HG02623 (cell line): Measurements from ENCODE around the gene BTC.
"Not testable (repeated sequence)": the region's sequence is repeated elsewhere in the genome, so short reads cannot be mapped to it uniquely, and the experiment has no call there.

ENCODE experiments used
- ATAC-seq: cut with Tn5 transposase; IDR thresholded peaks from one replicate; pipeline ENCODE4 v1.9.1; 2021; ENCODE audit warnings: moderate library complexity; ENCODE audit not compliant: unreplicated experiment

The BTC gene

GRCh38 chr4:74758551-74759145 lies 35.7 kb downstream of the BTC start:
- ATAC-seq = no peak

DNA sequence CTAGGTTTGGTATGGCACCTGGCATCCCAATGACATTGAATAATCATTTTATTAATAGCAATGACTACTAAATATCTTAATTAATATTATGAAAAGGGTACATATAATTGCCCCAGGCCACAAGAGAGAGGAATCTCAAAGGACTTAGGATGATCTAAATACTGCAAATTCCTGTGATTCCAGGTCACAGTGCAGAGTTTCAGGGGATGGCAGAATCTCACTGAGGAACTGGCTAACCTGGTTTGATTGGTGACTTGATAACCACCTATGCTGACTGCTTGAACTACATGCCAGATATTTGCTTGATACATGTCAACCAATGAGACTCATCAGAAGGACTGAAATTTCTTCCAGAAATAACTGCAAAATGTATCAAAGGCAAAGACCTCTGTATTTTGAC lies 37.2 kb downstream of the BTC start:
- ATAC-seq = no peak

GRCh38 chr4:74755486-74755885 lies 38.8 kb downstream of the BTC start:
- no peak for ATAC-seq

DNA sequence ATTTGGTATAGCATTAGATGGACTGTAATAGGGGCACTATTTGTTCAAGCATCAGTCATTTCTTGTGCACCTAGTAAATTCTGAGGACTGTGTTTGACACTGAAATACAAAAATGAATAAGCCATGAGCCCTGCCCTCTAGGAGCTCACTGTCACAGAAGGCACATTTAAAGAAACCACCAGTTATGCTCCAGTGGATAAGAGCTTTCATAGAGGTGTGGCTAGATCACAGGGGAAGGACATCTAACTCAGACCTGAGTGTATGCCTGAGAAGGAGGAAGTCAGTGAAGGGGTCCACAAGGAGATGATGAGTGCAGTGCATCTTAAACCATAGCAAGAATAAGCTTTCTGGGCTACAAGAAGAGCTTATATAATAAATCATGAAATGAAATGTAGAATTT lies 40.1 kb downstream of the BTC start:
- ATAC-seq = peak; percentile 71

GRCh38 chr4:74752798-74753197 lies 41.5 kb downstream of the BTC start:
- ATAC-seq = no peak

- no peak for ATAC-seq
Measured at GRCh38 chr4:74751856-74752255, 42.5 kb downstream of the BTC start.

- ATAC-seq = no peak
Measured at GRCh38 chr4:74751247-74751646, 43.1 kb downstream of the BTC start.

- no peak for ATAC-seq
Measured at GRCh38 chr4:74742185-74742584, 52.1 kb downstream of the BTC start.

DNA sequence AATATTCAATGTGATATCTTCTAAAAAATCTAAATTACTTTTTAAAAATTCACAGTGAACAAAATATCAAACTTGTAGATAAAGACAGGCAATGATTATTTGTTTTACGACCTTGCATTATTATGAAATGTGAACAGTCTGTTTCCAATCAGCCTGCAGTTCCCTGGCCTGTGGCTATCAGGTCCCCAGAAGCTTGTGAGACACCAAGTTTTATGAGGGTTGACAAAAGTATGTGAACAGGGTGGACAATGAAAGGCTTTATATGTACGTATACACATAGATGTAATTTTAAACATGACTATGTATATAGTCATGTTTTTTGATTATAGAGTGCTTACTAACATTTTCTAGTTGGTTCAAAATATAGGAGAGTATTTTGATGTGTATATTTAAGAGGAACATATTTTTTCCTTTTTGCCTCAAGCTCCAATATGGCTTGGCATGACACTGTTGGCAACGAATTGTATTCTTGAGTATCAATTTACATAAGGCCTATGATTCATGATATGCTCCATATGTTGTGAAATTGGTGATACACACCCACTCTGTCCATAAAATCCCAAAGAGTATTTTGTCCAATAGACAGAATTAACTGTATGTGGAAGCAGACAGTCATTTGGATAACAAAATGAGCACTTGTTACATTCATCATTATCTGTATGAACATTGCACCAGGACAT lies 55.7 kb downstream of the BTC start:
- ATAC-seq = no peak

DNA sequence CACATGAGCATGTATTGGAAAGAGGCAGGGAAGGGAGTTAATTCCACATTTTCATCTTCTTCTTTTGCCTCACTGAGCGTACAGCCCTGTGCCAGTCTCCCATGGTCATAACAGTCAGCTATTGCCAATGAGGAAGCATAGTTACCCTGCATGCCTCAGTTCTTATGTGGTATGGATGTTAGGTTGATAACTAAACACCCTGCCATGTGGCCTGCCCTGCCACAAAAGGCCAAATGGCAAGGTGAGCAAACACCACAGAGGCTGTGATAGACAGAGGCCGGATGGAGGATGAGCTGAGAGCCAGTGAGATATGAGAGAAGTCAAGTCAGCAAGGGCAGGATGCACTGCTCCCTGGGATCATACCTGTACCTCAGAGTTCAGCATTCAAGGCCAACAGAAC lies 59.3 kb downstream of the BTC start:
- ATAC-seq = no peak

DNA sequence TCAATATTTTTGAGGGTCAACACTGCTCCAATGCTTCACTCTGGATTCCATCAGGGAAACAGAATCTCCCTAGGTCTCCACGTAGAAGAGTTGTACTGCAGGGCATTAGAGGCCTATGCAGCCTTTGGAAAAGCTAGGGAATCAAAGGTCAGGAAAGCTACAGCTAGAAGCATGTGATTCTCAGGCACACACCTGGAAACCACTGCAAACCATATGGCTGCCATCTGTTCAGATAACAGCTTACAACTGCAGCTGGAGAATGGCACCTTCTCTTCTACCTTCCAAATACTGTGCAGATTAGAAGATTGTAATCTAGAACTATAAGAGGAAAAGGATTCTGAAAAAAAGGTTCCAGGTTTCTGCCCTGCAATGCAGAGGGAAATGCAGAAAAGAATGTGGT lies 60.6 kb downstream of the BTC start:
- ATAC-seq = no peak

DNA sequence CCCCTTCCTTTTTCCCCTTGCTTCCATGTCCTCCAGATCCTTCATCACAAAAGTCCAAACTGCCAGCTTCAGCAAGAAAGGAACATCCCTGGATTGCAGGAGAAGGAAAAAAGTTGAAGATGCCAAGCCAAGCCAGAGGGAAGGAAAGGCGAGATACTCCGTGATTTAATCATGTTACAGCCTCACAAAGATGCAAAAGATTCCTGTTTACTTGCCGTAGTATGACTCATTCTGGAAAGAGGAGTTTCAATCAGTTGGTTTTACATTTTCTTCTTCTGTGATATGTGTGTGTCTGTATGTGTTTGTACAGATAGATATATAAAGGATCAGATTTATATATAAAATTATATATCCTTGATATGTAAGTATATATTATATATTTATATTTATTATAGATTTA lies 69.3 kb downstream of the BTC start:
- ATAC-seq = no peak

DNA sequence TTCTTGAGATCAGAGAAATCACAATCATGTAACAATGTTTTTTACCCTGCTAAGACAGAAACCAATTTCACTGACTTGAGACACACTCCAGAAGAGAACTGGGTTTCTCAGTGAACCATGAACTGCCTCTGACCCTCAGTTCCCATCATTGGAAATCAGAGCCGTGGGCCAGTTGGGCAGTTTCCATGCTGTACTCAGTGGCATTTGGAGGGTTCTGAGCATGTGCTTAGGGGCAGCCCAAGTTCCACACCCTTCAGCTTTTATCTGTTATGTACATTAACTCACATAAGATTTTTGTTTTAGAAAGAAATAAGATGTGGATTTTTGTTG lies 77.9 kb downstream of the BTC start:
- no peak for ATAC-seq

DNA sequence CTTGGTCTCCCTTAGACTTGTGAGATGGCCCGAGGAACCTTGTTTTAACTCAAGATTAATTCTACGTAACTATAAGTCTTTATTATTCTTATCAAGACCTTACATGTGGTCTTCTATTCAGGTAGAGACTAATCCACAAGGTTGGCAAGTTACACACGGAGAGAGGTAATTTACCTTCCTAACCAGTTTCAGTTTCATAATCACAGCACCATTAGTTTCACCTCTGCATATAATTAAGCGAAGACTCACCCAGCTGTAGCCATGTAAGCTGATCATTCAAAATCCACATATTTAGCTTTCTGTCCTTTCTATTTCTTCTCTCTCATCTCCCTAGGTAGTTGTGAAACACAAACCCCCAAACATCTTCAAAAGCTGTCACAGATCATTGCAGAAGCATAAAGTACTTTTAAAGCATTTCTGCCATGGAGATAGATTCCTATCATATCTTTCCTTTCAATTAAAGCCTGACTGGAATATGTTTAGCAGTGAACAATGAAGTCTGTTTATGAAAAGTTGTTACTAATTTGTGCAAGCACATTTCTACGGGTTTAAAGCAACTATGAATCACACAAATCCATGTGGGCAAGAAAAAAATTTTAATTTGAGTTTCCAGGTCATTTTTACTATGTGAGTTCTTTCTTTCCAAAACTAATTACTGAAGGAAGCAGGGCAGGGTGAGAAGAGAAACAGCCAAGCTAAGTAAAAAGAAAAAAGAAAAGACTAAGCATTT lies 78.5 kb downstream of the BTC start:
- no peak for ATAC-seq

DNA sequence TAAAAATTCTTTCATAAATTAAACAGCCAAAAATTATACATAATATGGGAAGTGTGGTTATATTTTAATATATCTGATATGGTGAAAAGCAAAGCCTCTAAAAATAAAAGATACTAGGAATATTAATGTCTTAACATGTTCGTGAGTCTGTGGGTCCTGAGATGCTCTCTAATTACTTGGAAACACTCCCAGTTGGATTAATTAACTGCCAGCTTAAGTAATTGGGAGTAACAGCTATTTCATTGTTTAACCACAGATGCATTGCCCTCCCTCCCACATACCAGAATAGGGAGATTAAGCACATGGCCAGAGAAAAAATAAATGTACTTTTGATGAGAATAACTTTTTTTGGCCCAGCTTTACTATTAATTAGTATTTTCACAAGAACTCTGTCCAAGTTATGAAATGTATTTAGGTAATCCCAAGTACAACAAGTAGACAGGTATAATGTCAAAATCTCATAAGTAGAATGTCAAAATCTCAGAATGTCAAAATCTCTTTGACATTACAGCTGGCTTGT lies 79.7 kb downstream of the BTC start:
- no peak for ATAC-seq

DNA sequence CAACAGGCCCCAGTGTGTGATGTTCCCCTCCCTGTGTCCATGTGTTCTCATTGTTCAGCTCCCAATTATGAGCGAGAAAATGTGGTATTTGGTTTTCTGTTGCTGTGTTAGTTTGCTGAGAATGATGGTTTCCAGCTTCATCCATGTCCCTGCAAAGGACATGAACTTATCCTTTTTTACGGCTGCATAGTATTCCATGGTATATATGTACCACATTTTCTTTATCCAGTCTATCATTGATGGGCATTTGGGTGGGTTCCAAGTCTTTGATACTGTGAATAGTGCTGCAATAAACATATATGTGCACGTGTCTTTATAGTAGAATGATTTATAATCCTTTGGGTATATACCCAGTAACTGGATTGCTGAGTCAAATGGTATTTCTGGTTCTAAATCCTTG lies 86.2 kb downstream of the BTC start:
- not testable (repeated sequence) for ATAC-seq
